Adrenal gland (tissue), 5 donors: ENCODE measurements around the gene HASPIN.

Experiments used
- CTCF ChIP-seq, 6 experiments: fragments of 450-650 bp in 4 of 6; fragments of 200-600 bp in 2 of 6; sonication (generic) in 1 of 6; IDR thresholded peaks; 1 replicate in 5 of 6; 2 replicates in 1 of 6; pipeline versions ENCODE4 v1.5.1 to v1.8.0; 2016 to 2021; ENCODE audit warnings: antibody characterized with exemption in 6 of 6, mild to moderate bottlenecking in 2 of 6, moderate library complexity in 1 of 6
- POLR2A ChIP-seq, 2 donors: fragments of 450-650 bp; IDR thresholded peaks; one replicate each; pipeline ENCODE4 v1.6.1; 2017; ENCODE audit warnings: antibody characterized with exemption in 2 of 2, mild to moderate bottlenecking in 2 of 2, moderate library complexity in 1 of 2
- donor health status: DM: no; HTN: no; CAD: no.

- TF ChIP-seq CTCF (IDR thresholded peaks at IDR 0.05) (no peak), POLR2A (IDR thresholded peaks at IDR 0.05) (no peak)
These were observed 5.5 kb upstream of the HASPIN start for GRCh38 chr17:3718201-3718600.
